ENCODE data around the gene NOMO2. TPM values are rescaled to one million over a fixed set of nuclear protein-coding genes. Genes with fewer than 3 reads are reported as not detected.
"Not testable (repeated sequence)": the region's sequence is repeated elsewhere in the genome, so short reads cannot be mapped to it uniquely, and the experiment has no call there.

The NOMO2 gene
- total RNA-seq, 2 donors from 2014 or later, result 121 to 157 TPM

DNA sequence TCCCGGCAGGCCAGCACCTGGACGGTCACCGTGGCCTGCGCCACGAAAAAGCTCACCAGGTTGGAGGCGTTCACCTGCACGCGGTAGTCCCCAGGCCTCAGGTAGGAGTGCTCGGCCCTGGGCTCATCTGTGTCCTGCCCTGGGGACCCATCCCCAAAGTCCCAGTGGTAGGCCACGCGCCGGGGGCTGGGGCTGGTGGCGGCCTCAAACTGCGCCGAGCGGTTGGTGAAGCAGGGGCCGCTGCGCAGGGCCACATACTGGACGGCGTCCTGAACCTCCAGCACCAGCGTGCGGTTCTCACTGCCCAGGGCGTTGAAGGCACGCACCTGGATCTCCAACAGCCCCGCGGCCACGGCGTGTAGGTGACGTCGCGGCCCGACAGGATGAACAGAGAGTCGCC lies 176.6 kb downstream of the NOMO2 start:
- H3K4me1 Mint-ChIP-seq (ENCODE audit: low read depth in 2 of 2); DNase-seq (ENCODE audit: low spot score); H3K4me3 Mint-ChIP-seq; H3K36me3 Mint-ChIP-seq; H3K9me3 Mint-ChIP-seq; H3K27me3 Mint-ChIP-seq; H3K27ac Mint-ChIP-seq; ATAC-seq: not testable (repeated sequence)

DNA sequence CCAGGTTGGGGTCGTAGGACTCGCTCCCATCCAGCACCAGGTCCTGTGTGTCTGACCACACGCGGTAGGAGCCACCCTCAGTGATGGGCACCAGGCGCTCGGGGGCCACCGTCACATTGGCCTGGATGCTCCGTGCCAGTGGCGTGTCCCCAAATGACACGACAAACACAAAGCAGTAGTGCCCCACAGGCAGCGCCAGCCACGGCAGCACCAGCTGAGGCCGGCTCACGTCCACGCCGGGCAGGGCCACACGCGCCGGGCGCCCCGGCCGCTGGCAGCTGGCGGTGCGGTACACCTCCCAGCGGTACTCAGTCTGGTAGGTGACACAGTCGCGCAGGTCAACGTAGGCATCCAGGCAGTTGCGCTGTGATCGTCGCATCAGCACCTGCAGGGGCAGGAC lies 177.0 kb downstream of the NOMO2 start:
- not testable (repeated sequence) for H3K27ac Mint-ChIP-seq; H3K4me1 Mint-ChIP-seq (ENCODE audit: low read depth in 2 of 2); H3K36me3 Mint-ChIP-seq; H3K9me3 Mint-ChIP-seq; H3K27me3 Mint-ChIP-seq; DNase-seq (ENCODE audit: low spot score); H3K4me3 Mint-ChIP-seq; ATAC-seq

DNA sequence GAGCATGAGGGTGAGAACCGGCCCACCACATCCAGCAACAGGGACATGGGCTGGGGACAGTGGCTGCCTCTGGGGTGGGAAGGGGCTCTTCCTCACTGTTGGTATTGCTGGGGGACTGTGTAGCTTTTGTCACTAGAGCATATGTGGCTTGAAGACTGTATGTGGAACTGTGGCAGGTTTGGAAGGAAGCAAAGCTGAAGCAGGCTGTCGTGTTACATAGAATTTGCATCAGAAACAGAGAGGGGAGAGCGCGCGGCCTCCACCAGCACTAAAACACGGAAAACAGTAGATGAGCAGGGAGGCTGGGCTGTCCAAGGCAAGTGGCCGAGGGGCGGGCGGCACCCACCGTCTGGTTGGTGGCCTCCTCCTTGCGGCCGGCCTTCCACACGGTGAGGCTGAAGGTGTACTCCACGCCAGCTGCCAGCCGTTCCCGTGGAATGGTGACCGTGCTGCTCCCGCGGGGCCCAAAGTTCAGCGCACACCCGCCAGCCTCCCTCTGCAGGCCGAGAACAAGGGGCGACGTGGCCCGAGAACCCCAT lies 177.7 kb downstream of the NOMO2 start:
- not testable (repeated sequence) for H3K27ac Mint-ChIP-seq; H3K9me3 Mint-ChIP-seq; H3K36me3 Mint-ChIP-seq; DNase-seq (ENCODE audit: low spot score); H3K4me3 Mint-ChIP-seq; H3K27me3 Mint-ChIP-seq; H3K4me1 Mint-ChIP-seq (ENCODE audit: low read depth in 2 of 2)
- peak in 1 of 2 donors; percentile 36 for ATAC-seq

DNA sequence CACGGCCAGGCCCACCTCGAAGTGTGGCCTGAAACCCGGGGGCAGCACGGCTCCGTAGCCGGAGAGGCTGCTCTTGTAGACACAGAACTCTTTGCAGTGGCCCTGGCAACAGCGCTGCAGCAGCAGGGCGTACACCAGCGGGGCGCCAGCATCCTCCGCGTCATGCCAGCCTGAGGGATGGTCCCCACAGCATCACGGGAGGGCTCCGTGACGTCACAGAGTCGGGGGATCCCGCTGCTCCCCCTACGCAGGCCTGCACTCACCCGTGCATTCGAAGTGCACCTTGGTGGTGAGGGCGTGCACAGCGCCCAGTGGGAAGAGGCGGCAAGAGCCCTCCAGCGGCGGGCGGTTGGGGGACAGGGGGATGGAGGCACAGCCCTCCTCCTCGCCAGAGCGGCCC lies 179.2 kb downstream of the NOMO2 start:
- not testable (repeated sequence) for DNase-seq (ENCODE audit: low spot score); H3K9me3 Mint-ChIP-seq; H3K36me3 Mint-ChIP-seq; H3K4me3 Mint-ChIP-seq; H3K27ac Mint-ChIP-seq; ATAC-seq; H3K4me1 Mint-ChIP-seq (ENCODE audit: low read depth in 2 of 2); H3K27me3 Mint-ChIP-seq

Other genes with a start within 250 kb of the NOMO2 start
- gene NPIPA8, start 225.4 kb downstream of the NOMO2 start, total RNA-seq, result under 1 TPM in 1 of 2 donors, not detected in 1; 0.39 TPM
- 1,000 to 10,000 TPM in 1 of 2 donors, 100 to 1,000 TPM in 1; 497 to 1,038 TPM for gene RPS15A, start 228.2 kb upstream of the NOMO2 start, total RNA-seq
- 100 to 1,000 TPM; 113 to 149 TPM for gene ARL6IP1, start 239.5 kb upstream of the NOMO2 start, total RNA-seq

Measured in natural killer cell treated with Interleukin-12 subunit alpha and Interleukin-12 subunit beta and Interleukin-15 and Interleukin-18, amount 100 ng/mL, for 72 hours (primary cell).